Colonic mucosa (tissue), 4 donors: ENCODE measurements around the gene SPTAN1. TPM values are rescaled to one million over a fixed set of nuclear protein-coding genes. Genes with fewer than 3 reads are reported as not detected.

Experiments used
- DNase-seq: peaks from one replicate; pipeline ENCODE4 v3.0.0-alpha.2; 2020
- H3K27ac ChIP-seq: fragments of 200-600 bp; one replicate; pipeline ENCODE4 v1.8.0; 2021
- H3K27me3 ChIP-seq: fragments of 200-600 bp; one replicate; pipeline ENCODE4 v1.8.0; 2021
- H3K36me3 ChIP-seq: fragments of 200-600 bp; one replicate; pipeline ENCODE4 v1.8.0; 2021
- H3K4me1 ChIP-seq: fragments of 200-600 bp; one replicate; pipeline ENCODE4 v1.8.0; 2021; ENCODE audit warnings: mild to moderate bottlenecking
- H3K4me3 ChIP-seq: fragments of 200-600 bp; one replicate; pipeline ENCODE4 v1.8.0; 2021
- H3K9ac ChIP-seq, 2 donors: one replicate each; pipeline ENCODE4 v1.7.0; 2013; ENCODE audit warnings: control low read depth in 2 of 2, low read depth in 2 of 2, low read length in 2 of 2
- H3K9me3 ChIP-seq: fragments of 200-600 bp; one replicate; pipeline ENCODE4 v1.8.0; 2021
- CTCF ChIP-seq: fragments of 200-600 bp; IDR thresholded peaks from one replicate; pipeline ENCODE4 v1.8.0; 2022; ENCODE audit warnings: antibody characterized with exemption, mild to moderate bottlenecking
- intact Hi-C: fragments of 100-400 bp; cut with DNase I; formaldehyde crosslinking; loops from one replicate; pipeline ENCODE4 v1.14.1; 2022
- total RNA-seq, 2 donors: library from RNA; stranded (reverse); fragmentation: NEBNext Ultra II Directional in 1 of 2; extraction: Animal tissue kit (Norgen Biotek cat#: 25700) in 1 of 2; gene quantifications; one replicate each; pipeline ENCODE4 v1.2.1, GENCODE V29; 2021
- donor health status: healthy.
- donor health status: DM: no; HTN: no; CAD: no.
- donor health status: DM: no; HTN: no; CAD: no.

Gene SPTAN1
- total RNA-seq, 2 donors from 2014 or later: 263 to 282 TPM

- intact Hi-C loops: loop anchor here (10.0 kb wide), 1 partner anchor 66 kb away; no protein-coding TSS in a partner anchor
- H3K4me1 ChIP-seq: no peaks in the 10 kb centered on the region
- DNase-seq: no peak
Measured at GRCh38 chr9:128529191-128529590, 23.2 kb upstream of the SPTAN1 start.

GRCh38 chr9:128532581-128532980, 19.8 kb upstream of the SPTAN1 start:
- DNase-seq: no peak
- intact Hi-C loops: no loop called here
- no peak overlapping the region for H3K27ac ChIP-seq
- H3K27me3 ChIP-seq: no peaks in the 10 kb centered on the region
- no peaks in the 10 kb centered on the region for H3K9me3 ChIP-seq
- no peaks in the 10 kb centered on the region for H3K4me1 ChIP-seq
- H3K36me3 ChIP-seq: peaks cover 5% of the 10 kb centered on the region
- no peak overlapping the region for H3K4me3 ChIP-seq
- no peak overlapping the region for H3K9ac ChIP-seq
- TF ChIP-seq CTCF: no peak

More at GRCh38 chr9:128529191-128529590, 23.2 kb upstream of the SPTAN1 start:
- Histone ChIP-seq H3K27me3 (no peaks in the 10 kb centered on the region), H3K4me3 (no peak overlapping the region), H3K36me3 (peaks cover 19% of the 10 kb centered on the region), H3K9ac (no peak overlapping the region), H3K9me3 (no peaks in the 10 kb centered on the region), H3K27ac (no peak overlapping the region)
- TF ChIP-seq CTCF: no peak

GRCh38 chr9:128540634-128541360, 11.6 kb upstream of the SPTAN1 start:
- Histone ChIP-seq H3K4me3 (no peak overlapping the region), H3K9me3 (no peaks in the 10 kb centered on the region), H3K9ac (no peak overlapping the region), H3K4me1 (no peaks in the 10 kb centered on the region), H3K27ac (no peak overlapping the region), H3K36me3 (peaks cover 13% of the 10 kb centered on the region), H3K27me3 (no peaks in the 10 kb centered on the region)
- no peak for TF ChIP-seq CTCF
- no peak for DNase-seq
- intact Hi-C loops: no loop called here

GRCh38 chr9:128546504-128546903, 5.9 kb upstream of the SPTAN1 start:
- no peaks in the 10 kb centered on the region for H3K4me1 ChIP-seq
- H3K27me3 ChIP-seq: no peaks in the 10 kb centered on the region
- DNase-seq: no peak
- TF ChIP-seq CTCF: no peak
- H3K4me3 ChIP-seq: no peak overlapping the region
- intact Hi-C loops: no loop called here
- H3K36me3 ChIP-seq: no peaks in the 10 kb centered on the region
- no peak overlapping the region for H3K9ac ChIP-seq
- H3K9me3 ChIP-seq: no peaks in the 10 kb centered on the region
- H3K27ac ChIP-seq: no peak overlapping the region

GRCh38 chr9:128548876-128549275, 3.5 kb upstream of the SPTAN1 start:
- intact Hi-C loops: no loop called here
- Histone ChIP-seq H3K9me3 (no peaks in the 10 kb centered on the region), H3K4me3 (no peak overlapping the region), H3K9ac (no peak overlapping the region), H3K27ac (no peak overlapping the region), H3K27me3 (no peaks in the 10 kb centered on the region), H3K4me1 (no peaks in the 10 kb centered on the region), H3K36me3 (no peaks in the 10 kb centered on the region)
- TF ChIP-seq CTCF: no peak
- DNase-seq: no peak
